ENCODE measurements around the gene PRF1. TPM values are rescaled to one million over a fixed set of nuclear protein-coding genes. Genes with fewer than 3 reads are reported as not detected.
A peak's percentile ranks its signal among the peaks of the same experiment; 100 is the strongest.

PRF1 gene
- total and polyA plus RNA-seq, 2 experiments from 2014 or later, result 0.13 TPM; not detected in 1

- peaks cover 9% of the 10 kb centered on the region for H3K9me2 ChIP-seq (ENCODE audit: insufficient read depth)
- H4K20me1 ChIP-seq (replicated peaks; ENCODE audit: insufficient read depth), result no peaks in the 10 kb centered on the region
- peaks cover 5% of the 10 kb centered on the region; the same call in 1 of the 2 replicates for H3K36me3 ChIP-seq (ENCODE audit: insufficient read depth)
- H2AFZ ChIP-seq, result no peak overlapping the region
- peaks cover 12% of the 10 kb centered on the region for H3K27me3 Mint-ChIP-seq (ENCODE audit: insufficient read depth, low read depth, poor library complexity)
- TF ChIP-seq NANOG (IDR thresholded peaks at IDR 0.05; ENCODE audit: borderline replicate concordance) (peak; percentile 70; the same call in 1 of the 2 replicates), ZNF331 (CRISPR knock-in tag; IDR thresholded peaks at IDR 0.05; ENCODE audit: low read depth) (no peak)
- peak overlapping the region; percentile 92 for H3K27ac ChIP-seq (ENCODE audit: low read depth)
- DNase-seq (ENCODE audit: low spot score), result peak; percentile 19
- no peak overlapping the region for H3K4me2 ChIP-seq
- H3K36me3 Mint-ChIP-seq (ENCODE audit: low read depth), result peaks cover 55% of the 10 kb centered on the region
- H3K4me1 Mint-ChIP-seq, result peaks cover 23% of the 10 kb centered on the region
- no peaks in the 10 kb centered on the region for H3K27me3 ChIP-seq (ENCODE audit: insufficient read depth)
- H3K9me3 Mint-ChIP-seq, result peaks cover 64% of the 10 kb centered on the region
- peaks cover 13% of the 10 kb centered on the region; the same call in 1 of the 2 replicates for H3F3A ChIP-seq (replicated peaks; ENCODE audit: low read depth)
- peaks cover 18% of the 10 kb centered on the region for H3K4me1 ChIP-seq (ENCODE audit: insufficient read depth)
- H3K27ac Mint-ChIP-seq, result no peak overlapping the region
- H3K4me3 ChIP-seq, result no peak overlapping the region
- H3K4me3 Mint-ChIP-seq, result no peak overlapping the region
- H3K79me2 ChIP-seq (replicated peaks; ENCODE audit: insufficient read depth), result no peaks in the 10 kb centered on the region
- ATAC-seq, result no peak
These were observed 20.7 kb upstream of the PRF1 start for GRCh38 chr10:70622981-70623844.

GRCh38 chr10:70622541-70622940 lies 20.0 kb upstream of the PRF1 start:
- Histone ChIP-seq H3K9me2 (ENCODE audit: insufficient read depth) (0 out of 2 replicates have a peak, but pooled peaks cover 4% of the 10 kb centered on the region), H3K4me2 (no peak overlapping the region), H3F3A (replicated peaks; ENCODE audit: low read depth) (peaks cover 13% of the 10 kb centered on the region; the same call in 1 of the 2 replicates), H3K4me3 (no peak overlapping the region), H3K36me3 (ENCODE audit: insufficient read depth) (peaks cover 5% of the 10 kb centered on the region; the same call in 1 of the 2 replicates), H4K20me1 (replicated peaks; ENCODE audit: insufficient read depth) (no peaks in the 10 kb centered on the region), H3K27ac (ENCODE audit: low read depth) (peak overlapping the region; percentile 92; the same call in 1 of the 2 replicates), H2AFZ (no peak overlapping the region), H3K79me2 (replicated peaks; ENCODE audit: insufficient read depth) (no peaks in the 10 kb centered on the region), H3K27me3 (ENCODE audit: insufficient read depth) (no peaks in the 10 kb centered on the region), H3K4me1 (ENCODE audit: insufficient read depth) (peaks cover 18% of the 10 kb centered on the region)
- Mint-ChIP-seq H3K27me3 (ENCODE audit: insufficient read depth, low read depth, poor library complexity) (peaks cover 12% of the 10 kb centered on the region), H3K27ac (no peak overlapping the region), H3K4me3 (no peak overlapping the region), H3K4me1 (peaks cover 23% of the 10 kb centered on the region), H3K9me3 (peaks cover 60% of the 10 kb centered on the region), H3K36me3 (ENCODE audit: low read depth) (peaks cover 51% of the 10 kb centered on the region)
- DNase-seq (ENCODE audit: low spot score) (no peak), ATAC-seq (no peak)
- TF ChIP-seq CTCF (conservative IDR thresholded peaks at IDR 0.05; ENCODE audit: low read depth in 2 of 2), result no peak

GRCh38 chr10:70621503-70622078 lies 19.1 kb upstream of the PRF1 start:
- no peak overlapping the region for H3K4me3 Mint-ChIP-seq
- H3K27me3 Mint-ChIP-seq (ENCODE audit: insufficient read depth, low read depth, poor library complexity), result peaks cover 12% of the 10 kb centered on the region
- H3K36me3 Mint-ChIP-seq (ENCODE audit: low read depth), result peaks cover 43% of the 10 kb centered on the region
- peaks cover 53% of the 10 kb centered on the region for H3K9me3 Mint-ChIP-seq
- ATAC-seq, result no peak
- no peaks in the 10 kb centered on the region for H3K9me2 ChIP-seq (ENCODE audit: insufficient read depth)
- H3K4me1 Mint-ChIP-seq, result peaks cover 20% of the 10 kb centered on the region
- H3K27me3 ChIP-seq (ENCODE audit: insufficient read depth), result no peaks in the 10 kb centered on the region
- H2AFZ ChIP-seq, result no peak overlapping the region
- no peak for DNase-seq (ENCODE audit: low spot score)
- 0 out of 2 replicates have a peak, but pooled peaks cover 5% of the 10 kb centered on the region for H3K36me3 ChIP-seq (ENCODE audit: insufficient read depth)
- H3F3A ChIP-seq (replicated peaks; ENCODE audit: low read depth), result peaks cover 7% of the 10 kb centered on the region; the same call in 1 of the 2 replicates
- H3K27ac ChIP-seq (ENCODE audit: low read depth), result no peak overlapping the region
- H3K4me1 ChIP-seq (ENCODE audit: insufficient read depth), result peaks cover 12% of the 10 kb centered on the region
- no peak overlapping the region for H3K27ac Mint-ChIP-seq
- no peak overlapping the region for H3K4me2 ChIP-seq
- no peaks in the 10 kb centered on the region for H3K79me2 ChIP-seq (replicated peaks; ENCODE audit: insufficient read depth)
- H3K4me3 ChIP-seq, result no peak overlapping the region
- no peaks in the 10 kb centered on the region for H4K20me1 ChIP-seq (replicated peaks; ENCODE audit: insufficient read depth)
- TF ChIP-seq STAT1 (IDR thresholded peaks at IDR 0.05; ENCODE audit: unreplicated experiment) (no peak), NANOG (IDR thresholded peaks at IDR 0.05; ENCODE audit: borderline replicate concordance) (no peak), CREB1 (CRISPR knock-in tag; IDR thresholded peaks at IDR 0.05; ENCODE audit: low read depth) (no peak), CTCF (conservative IDR thresholded peaks at IDR 0.05; ENCODE audit: low read depth in 2 of 2) (no peak), POLR2AphosphoS5 (IDR thresholded peaks at IDR 0.05; ENCODE audit: low read depth) (no peak), ETS1 (IDR thresholded peaks at IDR 0.05) (no peak), EZH2phosphoT487 (IDR thresholded peaks at IDR 0.05; ENCODE audit: unreplicated experiment) (no peak)
